Transverse colon (tissue), 4 donors: ENCODE measurements around the gene ZNF853. TPM values are rescaled to one million over a fixed set of nuclear protein-coding genes. Genes with fewer than 3 reads are reported as not detected.
A peak's percentile ranks its signal among the peaks of the same experiment; 100 is the strongest.

Experiments
- DNase-seq: peaks from one replicate; pipeline ENCODE4 v3.0.0-alpha.2; 2019
- H3K27ac ChIP-seq, 4 donors: fragments of 200-600 bp; sonication (generic); 2 replicates each; pipeline ENCODE4 v1.5.1; 2016 to 2018; ENCODE audit warnings: inconsistent platforms in 4 of 4
- H3K27me3 ChIP-seq: fragments of 200-600 bp; sonication (generic); 2 replicates; pipeline ENCODE4 v1.5.1; 2017; ENCODE audit warnings: inconsistent platforms
- H3K36me3 ChIP-seq, 4 donors: fragments of 200-600 bp; sonication (generic); 2 replicates each; pipeline ENCODE4 v1.5.1; 2017 to 2019; ENCODE audit warnings: inconsistent platforms in 4 of 4
- H3K4me1 ChIP-seq, 4 donors: fragments of 200-600 bp; sonication (generic); 2 replicates each; pipeline ENCODE4 v1.5.1; 2017 to 2020; ENCODE audit warnings: inconsistent platforms in 4 of 4
- H3K4me3 ChIP-seq, 4 donors: fragments of 200-600 bp; sonication (generic); 1 replicate in 1 of 4; 2 replicates in 3 of 4; pipeline versions ENCODE4 v1.5.1 to v1.6.1; 2017 to 2019; ENCODE audit warnings: inconsistent platforms in 4 of 4
- H3K9me3 ChIP-seq, 2 donors: fragments of 200-600 bp; sonication (generic); 2 replicates each; pipeline ENCODE4 v1.5.1; 2017 to 2019; ENCODE audit warnings: inconsistent platforms in 2 of 2
- EP300 ChIP-seq: sonication (generic); formaldehyde crosslinking; IDR thresholded peaks from one replicate; pipeline ENCODE4 v1.6.1; 2017; ENCODE audit warnings: antibody characterized with exemption, low read depth
- POLR2A ChIP-seq: fragments of 450-650 bp; IDR thresholded peaks from one replicate; pipeline ENCODE4 v1.6.1; 2016; ENCODE audit warnings: antibody characterized with exemption, mild to moderate bottlenecking, moderate library complexity
- POLR2AphosphoS5 ChIP-seq, 3 donors: sonication (generic); formaldehyde crosslinking; IDR thresholded peaks; one replicate each; pipeline ENCODE4 v1.6.1; 2016; ENCODE audit warnings: antibody characterized with exemption in 3 of 3
- WGBS, 2 donors: methylation state at CpG; one replicate each; pipeline ENCODE4 v1.1.5; 2018; ENCODE audit warnings: low coverage in 1 of 2; 5-methylcytosine and 5-hydroxymethylcytosine counted together
- in situ Hi-C, 4 donors: fragments of 200-750 bp; cut with MboI; loops; one replicate each; pipeline versions ENCODE4 v1.15.0 to v1.15.1; 2017; ENCODE audit warnings: low sequenced_read_pairs in 3 of 4, low pct_ligation_motif_present in 1 of 4, low pct_unique_long_range_greater_than_20kb in 1 of 4
- intact Hi-C: fragments of 100-400 bp; cut with DNase I; formaldehyde crosslinking; loops from one replicate; pipeline ENCODE4 v1.15.1; 2023; ENCODE audit warnings: low total_unique reads
- total RNA-seq, 4 donors: library from RNA; depleted of rRNA; stranded (reverse); fragments of >200 nt; gene quantifications; one replicate each; pipeline ENCODE4 v1.1.0, GENCODE V29; 2016
- TF ChIP-seq, protein P1 (sequence below), 5 experiments: fragments of 200-600 bp in 3 of 5; fragments of 450-650 bp in 2 of 5; sonication (generic) in 3 of 5; IDR thresholded peaks; 1 replicate in 2 of 5; 2 replicates in 3 of 5; pipeline ENCODE4 v1.5.1; 2016 to 2017; ENCODE audit warnings: antibody characterized with exemption in 5 of 5, inconsistent platforms in 3 of 5, mild to moderate bottlenecking in 2 of 5, moderate library complexity in 1 of 5

ZNF853 gene
- total RNA-seq, 4 donors from 2014 or later = 2.9 to 18.7 (median 7.3) TPM

DNA sequence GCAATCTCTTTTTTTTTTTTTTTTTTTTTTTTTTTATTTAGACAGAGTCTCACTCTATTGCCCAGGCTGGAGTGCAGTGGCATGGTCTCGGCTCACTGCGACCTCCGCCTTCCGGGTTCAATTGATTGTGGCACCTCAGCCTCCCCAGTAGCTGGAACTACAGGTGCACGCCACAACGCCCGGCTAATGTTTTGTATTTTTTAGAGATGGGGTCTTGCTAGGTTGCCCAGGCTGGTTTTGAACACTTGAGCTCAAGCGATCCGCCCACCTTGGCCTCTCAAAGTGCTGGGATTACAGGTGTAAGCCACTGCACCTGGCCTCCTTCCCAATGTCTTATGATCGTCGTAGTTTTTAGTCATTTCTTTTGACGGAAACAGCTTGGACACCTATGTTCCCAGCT lies 6.6 kb upstream of the ZNF853 start:
- Histone ChIP-seq H3K36me3 (peaks cover 0 to 6% (median 0%) of the 10 kb centered on the region in 4 donors), H3K4me3 (no peak overlapping the region), H3K27me3 (peaks cover 5% of the 10 kb centered on the region), H3K9me3 (no peaks in the 10 kb centered on the region), H3K4me1 (no peaks in the 10 kb centered on the region), H3K27ac (no peak overlapping the region)
- intact Hi-C loops = no loop called here
- TF ChIP-seq, protein P1, sequence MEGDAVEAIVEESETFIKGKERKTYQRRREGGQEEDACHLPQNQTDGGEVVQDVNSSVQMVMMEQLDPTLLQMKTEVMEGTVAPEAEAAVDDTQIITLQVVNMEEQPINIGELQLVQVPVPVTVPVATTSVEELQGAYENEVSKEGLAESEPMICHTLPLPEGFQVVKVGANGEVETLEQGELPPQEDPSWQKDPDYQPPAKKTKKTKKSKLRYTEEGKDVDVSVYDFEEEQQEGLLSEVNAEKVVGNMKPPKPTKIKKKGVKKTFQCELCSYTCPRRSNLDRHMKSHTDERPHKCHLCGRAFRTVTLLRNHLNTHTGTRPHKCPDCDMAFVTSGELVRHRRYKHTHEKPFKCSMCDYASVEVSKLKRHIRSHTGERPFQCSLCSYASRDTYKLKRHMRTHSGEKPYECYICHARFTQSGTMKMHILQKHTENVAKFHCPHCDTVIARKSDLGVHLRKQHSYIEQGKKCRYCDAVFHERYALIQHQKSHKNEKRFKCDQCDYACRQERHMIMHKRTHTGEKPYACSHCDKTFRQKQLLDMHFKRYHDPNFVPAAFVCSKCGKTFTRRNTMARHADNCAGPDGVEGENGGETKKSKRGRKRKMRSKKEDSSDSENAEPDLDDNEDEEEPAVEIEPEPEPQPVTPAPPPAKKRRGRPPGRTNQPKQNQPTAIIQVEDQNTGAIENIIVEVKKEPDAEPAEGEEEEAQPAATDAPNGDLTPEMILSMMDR (IDR thresholded peaks at IDR 0.05) = no peak
- TF ChIP-seq EP300 = no peak
- no peak for TF ChIP-seq POLR2AphosphoS5 (IDR thresholded peaks at IDR 0.05)
- TF ChIP-seq POLR2A = no peak
- in situ Hi-C loops = no loop called here
- 94 to 97% methylated on average over 10 to 12 of the region's 12 CpGs for WGBS, 2 donors
- no peak for DNase-seq

DNA sequence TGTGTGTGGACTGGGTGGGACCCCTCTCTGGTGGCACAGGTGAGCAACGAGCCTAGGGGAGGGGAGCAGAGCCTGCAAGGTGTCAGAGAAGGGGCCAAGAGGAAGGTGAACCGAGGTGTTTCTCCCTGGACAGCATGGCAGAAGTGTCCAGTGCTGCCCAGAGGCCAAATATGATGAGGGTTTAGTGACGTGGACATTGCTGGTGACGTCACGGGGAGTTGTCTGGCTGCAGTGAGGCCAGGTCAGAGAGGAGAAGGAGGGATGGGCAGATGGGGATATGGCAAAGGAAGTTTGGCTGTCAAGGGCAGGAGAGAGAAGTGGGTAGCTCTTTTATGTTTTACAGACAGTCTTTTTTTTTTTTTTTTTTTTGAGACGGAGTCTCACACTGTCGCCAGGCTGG lies 2.6 kb upstream of the ZNF853 start:
- peaks cover 0 to 16% (median 7%) of the 10 kb centered on the region in 4 donors for H3K4me1 ChIP-seq
- H3K4me3 ChIP-seq = no peak overlapping the region
- peaks cover 32% of the 10 kb centered on the region for H3K27me3 ChIP-seq
- no peaks in the 10 kb centered on the region for H3K9me3 ChIP-seq
- intact Hi-C loops (no loop called here), in situ Hi-C loops (no loop called here)
- DNase-seq = no peak
- H3K36me3 ChIP-seq = no peaks in the 10 kb centered on the region
- TF ChIP-seq, protein P1 (IDR thresholded peaks at IDR 0.05) = no peak
- no peak for TF ChIP-seq POLR2AphosphoS5 (IDR thresholded peaks at IDR 0.05)
- no peak for TF ChIP-seq EP300
- WGBS, 2 donors = 71 to 73% methylated on average over 5 to 7 of the region's 7 CpGs
- no peak overlapping the region for H3K27ac ChIP-seq

DNA sequence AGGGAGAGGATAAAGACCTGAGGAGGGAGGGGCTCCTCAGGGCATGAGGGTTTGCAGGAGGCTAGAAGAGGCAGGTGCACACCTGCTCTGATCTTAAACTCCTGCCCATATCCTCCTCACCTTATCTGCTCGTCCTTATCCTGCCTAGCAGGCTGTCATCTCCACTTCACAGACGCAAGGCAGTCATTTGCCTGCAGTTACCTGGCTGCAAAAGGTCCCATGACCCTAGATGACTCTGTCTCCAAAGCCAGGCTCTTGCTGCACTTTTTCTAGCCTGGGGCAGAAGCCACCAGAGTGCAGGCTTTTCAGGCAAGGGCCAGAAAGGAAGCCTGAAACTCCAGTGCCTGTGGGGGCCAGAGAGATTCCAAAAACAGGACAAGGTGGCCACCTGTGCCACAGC lies 1.7 kb upstream of the ZNF853 start:
- WGBS, 2 donors = 16% methylated on average over 2 of the region's 2 CpGs; no CpG with 5 or more reads in 1 of the 2 donors

DNA sequence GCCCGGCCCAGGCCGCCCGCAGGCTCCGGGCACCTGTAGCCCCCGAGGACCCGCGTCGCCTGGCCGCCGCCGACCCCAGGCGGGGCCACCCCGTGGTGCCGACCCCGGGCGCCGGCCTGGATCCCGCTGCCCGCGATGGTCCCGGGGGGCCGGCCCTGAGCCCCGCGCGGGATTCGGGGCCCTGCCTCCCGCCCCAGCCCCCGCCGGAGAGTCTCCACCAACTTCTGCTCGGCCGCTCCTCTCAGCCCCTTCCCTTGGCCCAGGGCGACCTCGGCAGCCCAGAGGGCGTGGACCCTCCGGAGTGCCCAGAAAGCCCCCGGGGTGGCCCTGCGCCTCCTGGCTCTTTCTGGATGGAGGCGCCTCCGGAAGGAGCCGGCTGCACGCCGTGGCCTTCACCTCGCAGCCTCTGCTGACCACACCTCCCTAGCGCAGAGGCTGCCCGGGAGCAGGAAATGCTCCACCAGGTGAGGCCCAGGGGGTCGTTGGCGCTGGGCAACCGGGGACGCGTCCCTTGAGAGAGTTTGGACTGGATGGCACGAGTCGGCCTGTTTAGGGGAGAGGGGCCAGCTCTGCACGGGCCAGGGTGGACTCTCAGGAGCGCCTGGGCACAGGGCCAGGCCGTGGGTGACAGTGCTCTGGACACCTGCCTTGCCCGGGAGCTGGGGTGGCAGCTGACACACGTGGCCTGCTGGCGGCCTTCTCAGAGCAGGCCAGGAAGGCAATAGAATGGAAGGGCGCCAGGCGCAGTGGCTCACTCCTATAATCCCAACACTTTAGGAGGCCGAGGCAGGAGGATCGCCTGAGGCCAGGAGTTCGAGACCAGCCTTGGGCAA lies 529 bp downstream of the ZNF853 start:
- Histone ChIP-seq H3K4me3 (peak overlapping the region; percentile 56 to 86 (median 66)), H3K36me3 (no peaks in the 10 kb centered on the region), H3K4me1 (peaks cover 0 to 34% (median 7%) of the 10 kb centered on the region in 4 donors), H3K27ac (peak overlapping the region in 2 of 4 donors; percentile 22 to 39), H3K9me3 (no peaks in the 10 kb centered on the region), H3K27me3 (peaks cover 32% of the 10 kb centered on the region)
- intact Hi-C loops (no loop called here), in situ Hi-C loops (no loop called here)
- no peak for DNase-seq
- 19% methylated on average over 28 of the region's 63 CpGs; no CpG with 5 or more reads in 1 of the 2 donors for WGBS, 2 donors
- no peak for TF ChIP-seq POLR2AphosphoS5 (IDR thresholded peaks at IDR 0.05)
- no peak for TF ChIP-seq POLR2A
- no peak for TF ChIP-seq EP300
- TF ChIP-seq, protein P1 (IDR thresholded peaks at IDR 0.05) = no peak

More for the DNA sequence above, 1.7 kb upstream of the ZNF853 start:
- in situ Hi-C loops = no loop called here
- Histone ChIP-seq H3K27ac (no peak overlapping the region), H3K36me3 (no peaks in the 10 kb centered on the region), H3K9me3 (no peaks in the 10 kb centered on the region), H3K27me3 (peaks cover 32% of the 10 kb centered on the region), H3K4me3 (no peak overlapping the region), H3K4me1 (peaks cover 0 to 16% (median 7%) of the 10 kb centered on the region in 4 donors)
- TF ChIP-seq, protein P1 (IDR thresholded peaks at IDR 0.05) = no peak
- TF ChIP-seq POLR2AphosphoS5 (IDR thresholded peaks at IDR 0.05) (no peak), EP300 (no peak), POLR2A (no peak)
- no peak for DNase-seq
- intact Hi-C loops = no loop called here
